Measurements from ENCODE around the gene USP15.

Gene USP15

DNA sequence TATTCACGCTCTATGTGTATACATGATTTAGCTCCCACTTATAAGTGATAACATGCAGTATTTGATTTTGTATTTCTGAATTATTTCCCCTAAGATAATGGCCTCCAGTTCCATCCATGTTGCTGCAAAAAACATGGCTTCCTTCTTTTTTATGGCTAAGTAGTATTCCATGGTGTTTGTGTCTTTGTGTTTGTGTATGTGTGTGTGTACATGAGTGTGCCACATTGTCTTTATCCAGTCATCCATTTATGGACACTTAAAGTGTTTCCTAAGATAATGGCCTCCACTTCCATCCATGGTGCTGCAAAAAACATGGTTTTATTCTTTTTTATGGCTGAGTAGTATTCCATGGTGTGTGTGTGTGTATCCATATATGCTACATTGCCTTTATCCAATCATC lies 25.1 kb downstream of the USP15 start:
- DNase-seq: no peak

DNA sequence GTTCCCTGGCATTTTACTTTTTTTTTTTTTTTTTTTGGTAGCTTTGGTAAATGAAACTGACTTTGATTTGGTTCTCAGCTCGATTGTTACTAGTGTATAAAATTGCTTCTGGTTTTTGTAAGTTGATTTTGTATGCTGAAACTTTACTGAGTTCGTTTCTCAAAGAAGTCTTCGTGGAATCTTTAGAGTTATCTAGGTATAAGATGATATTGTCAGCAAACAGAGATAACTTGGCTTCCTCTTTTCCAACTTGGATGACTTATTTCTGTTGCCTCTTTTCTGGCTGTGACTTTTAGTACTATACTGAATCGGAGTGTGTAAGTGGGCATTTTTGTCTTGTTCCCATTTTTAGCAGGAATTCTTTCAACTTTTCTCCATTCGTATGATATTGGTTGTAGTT lies 28.1 kb downstream of the USP15 start:
- no peak for DNase-seq

DNA sequence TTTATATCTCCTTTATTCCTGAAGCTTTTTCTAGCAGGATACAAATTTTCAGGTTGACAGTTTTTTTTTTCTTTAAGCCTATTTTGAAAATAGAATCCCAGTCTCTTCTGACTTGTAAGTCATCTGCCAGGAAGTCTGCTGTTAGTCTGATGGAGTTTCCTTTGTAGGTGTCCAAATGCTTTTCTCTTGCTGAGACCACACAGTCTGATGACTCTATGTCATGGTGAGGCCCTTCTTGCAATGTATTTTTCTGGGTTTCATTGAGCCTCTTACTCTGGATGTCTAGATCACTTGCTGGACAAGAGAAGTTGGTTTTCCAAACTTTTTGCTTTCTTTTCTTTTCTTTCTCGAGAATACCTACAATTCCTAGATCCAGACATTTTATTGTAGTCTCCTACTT lies 30.6 kb downstream of the USP15 start:
- DNase-seq: no peak

DNA sequence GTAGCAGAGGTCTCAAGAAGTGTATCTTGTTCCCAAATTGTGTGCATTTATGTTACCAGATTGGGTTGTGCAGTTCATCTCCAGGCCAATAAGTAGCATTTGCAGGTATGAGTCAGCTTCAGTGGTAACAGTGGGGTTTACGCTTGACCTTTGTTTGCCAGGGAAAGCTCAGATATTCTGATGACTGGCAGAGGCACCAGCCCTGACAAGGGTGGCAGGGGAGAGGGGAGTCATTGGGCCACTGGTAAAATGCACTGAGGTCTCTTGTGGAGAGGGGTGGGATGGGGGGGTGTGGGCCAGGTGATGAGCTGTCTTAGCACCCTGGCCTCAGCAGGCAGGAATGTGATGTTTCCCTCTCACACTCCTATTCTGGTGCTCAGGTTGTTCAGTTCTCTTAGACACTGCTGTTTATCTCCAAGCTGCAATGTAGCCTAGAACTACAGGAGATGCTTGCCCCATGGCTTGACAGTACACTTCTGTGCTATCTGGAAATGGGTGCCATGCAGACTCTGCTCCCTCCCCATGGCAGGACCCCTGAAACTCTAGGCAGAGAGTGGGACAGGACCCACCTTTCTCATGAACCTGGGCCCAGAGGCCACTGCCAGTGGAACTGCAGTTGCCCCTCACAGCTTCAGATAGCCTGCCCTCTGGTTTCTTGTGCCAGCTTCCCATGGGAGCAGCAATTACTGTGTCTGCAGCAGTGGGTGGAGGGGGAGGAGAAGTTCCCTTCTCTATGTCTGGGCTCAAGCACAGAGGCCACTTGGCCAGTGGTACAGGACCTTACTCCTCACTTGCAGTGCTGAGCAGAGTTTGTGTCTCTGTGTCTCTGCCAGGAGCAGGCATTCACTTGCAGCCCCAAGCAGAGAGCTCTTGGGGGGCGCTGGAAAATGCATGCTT lies 31.9 kb downstream of the USP15 start:
- DNase-seq: no peak

DNA sequence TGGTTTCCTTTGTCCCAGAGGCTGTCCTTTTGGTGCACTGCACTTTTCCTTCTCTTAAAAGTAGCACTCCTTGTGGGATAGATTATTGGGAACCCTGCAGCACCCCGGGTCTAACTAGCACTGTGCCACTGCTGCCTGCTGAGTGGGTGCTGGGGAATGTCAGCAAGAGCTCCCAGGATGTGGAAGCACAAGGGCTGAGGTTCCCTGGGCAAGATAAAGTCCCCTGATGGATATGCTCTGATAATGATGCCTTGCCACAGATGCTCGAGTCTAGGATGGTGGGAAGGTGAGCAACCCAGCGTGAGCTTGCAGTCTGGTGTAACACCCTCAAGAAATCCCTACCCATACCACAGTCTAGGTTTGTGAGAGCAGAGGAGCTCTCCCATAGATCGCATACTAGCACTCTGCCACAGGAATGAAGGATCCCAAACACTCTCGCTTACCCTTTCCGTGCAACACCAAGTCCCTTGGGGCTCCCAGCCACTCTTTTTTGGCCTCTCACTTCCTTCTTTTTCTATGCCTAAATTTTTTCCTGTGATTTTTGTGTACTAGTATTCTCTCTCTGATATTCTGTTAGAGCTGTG lies 32.6 kb downstream of the USP15 start:
- no peak for DNase-seq

DNA sequence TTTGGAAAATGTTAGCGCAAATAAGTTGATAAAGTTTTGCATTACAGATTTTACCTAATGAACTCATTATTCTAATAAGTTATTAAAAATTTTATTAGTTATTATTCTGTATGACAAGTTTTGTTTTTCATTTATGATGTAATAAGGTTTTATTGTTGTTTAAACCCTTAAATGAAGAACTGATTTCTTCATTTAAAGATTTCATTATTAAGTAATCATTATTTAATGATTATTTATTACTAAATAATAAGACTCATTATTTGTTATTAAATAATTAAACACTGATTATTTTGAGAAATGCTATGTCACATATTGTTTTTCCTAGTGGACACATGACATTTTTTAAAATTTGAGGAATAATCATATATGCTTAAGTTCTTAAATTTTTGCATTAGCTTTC lies 34.2 kb downstream of the USP15 start:
- no peak for DNase-seq

DNA sequence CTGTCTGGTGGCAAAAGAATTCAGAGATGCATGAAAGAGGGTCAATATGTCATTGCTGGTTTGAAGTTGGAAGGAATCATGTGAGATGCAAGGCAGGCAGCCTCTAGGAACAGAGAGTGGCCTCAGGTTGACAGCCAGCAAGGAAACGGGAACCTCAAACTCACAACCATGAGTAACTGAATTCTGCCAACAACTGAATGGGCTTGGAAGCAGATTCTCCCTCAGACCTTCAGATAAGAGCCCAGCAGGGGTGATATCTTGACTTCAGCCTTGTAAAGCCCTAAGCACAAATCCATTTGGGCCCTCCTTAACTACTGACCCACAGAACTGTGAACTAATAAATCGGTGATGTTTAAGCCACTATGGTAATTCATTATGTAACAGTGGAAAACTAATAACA lies 35.8 kb downstream of the USP15 start:
- DNase-seq: no peak

DNA sequence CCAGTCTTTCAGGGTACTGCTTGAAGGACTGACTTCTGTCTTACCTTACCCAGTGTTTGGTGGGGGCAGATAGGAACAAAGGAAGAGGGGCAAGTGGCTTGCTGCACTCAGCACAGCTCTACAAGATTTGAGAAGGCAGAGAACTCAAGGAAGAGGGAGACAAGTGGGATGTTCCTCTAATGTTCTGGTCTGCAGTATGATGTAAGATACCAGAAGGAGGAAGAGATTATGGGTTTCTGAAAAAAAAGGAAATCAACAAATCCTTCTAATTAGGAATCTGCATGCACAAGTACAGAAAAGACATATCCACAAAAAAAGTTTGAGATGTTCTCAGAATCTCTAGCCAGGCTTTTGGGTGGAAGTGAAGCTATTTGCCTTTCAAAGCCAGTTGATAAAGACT lies 37.1 kb downstream of the USP15 start:
- no peak for DNase-seq

DNA sequence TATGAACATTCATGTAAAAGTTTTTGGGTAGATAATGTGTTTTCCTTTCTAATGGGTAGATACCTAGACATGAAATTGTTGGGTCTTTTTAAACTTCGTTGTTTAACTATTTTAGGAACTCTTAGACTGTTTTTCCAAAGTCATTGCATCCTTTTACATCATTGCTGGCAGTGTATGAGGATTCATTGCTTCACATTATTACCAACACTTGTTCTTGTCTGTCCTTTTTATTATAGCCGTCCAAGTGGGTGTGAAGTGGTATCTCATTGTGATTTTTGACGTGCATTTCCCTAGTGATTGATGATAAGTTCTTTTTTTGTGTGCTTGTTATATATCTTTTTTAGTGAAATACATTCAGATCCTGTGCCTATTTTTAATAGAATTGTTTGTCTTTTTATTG lies 39.4 kb downstream of the USP15 start:
- no peak for DNase-seq

DNA sequence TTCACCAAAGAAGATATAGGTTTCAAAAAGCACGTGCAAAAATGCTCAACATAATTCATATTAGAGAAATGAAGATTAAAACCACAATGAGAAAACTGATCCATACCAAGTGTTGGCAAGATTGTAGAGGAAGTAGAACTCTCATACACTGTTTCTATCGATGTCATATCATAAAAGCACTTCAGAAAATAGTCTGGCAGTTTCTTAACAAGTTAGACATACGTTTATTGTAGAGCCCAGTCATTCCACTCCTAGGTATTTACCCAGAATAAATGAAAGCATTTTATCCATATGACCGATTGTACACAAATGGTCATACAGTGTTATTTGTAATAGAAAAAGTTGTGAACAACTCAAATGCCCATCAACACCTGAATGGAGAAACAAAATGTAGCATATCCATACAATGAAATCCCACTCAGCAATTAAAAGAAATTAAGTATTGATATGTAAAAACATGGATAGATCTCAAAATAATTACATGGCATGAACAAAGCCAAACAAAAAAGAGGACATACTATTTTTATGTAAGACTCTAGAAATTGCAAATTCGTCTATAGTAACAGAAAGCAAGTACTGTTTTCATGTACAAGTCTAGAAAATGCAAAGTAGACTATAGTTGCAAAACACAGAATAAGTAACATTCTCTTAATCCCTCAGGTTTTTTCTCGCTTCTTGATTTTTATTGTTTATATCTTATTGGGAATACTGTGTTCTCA lies 41.0 kb downstream of the USP15 start:
- DNase-seq: no peak

DNA sequence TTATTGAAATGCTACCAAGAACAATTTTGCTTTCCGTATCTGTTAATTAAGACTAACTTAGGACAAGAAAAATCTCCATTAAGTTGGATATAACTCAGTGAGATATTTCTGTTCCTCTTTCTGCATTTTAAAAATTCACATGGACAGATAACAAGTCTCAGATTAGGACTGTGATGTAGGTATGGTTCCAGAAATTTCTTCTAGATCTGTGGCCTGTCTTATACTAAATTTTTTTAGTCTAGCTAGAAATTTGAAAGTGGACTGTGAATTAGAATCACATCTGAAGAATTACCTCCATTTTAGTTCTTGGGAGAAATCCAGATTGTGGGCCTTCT lies 41.6 kb downstream of the USP15 start:
- no peak for DNase-seq

DNA sequence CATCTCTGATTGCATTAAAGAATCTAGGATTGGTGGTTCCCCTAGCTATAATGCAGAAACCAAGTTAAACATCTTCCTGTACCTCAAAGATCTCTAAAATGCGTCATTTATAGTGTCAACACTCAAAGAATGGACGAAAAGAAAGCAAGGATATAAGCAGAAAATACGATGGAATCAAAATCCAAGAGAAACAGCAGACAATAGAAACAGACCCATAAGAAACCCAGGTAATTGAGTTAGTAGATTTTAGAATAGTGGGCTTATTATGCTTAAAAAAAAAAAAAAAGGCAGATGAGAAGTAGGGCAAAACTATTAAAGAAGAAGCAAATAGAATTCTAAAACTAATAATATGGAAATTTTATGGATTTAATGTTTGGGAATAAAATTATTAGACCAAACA lies 44.4 kb downstream of the USP15 start:
- no peak for DNase-seq

DNA sequence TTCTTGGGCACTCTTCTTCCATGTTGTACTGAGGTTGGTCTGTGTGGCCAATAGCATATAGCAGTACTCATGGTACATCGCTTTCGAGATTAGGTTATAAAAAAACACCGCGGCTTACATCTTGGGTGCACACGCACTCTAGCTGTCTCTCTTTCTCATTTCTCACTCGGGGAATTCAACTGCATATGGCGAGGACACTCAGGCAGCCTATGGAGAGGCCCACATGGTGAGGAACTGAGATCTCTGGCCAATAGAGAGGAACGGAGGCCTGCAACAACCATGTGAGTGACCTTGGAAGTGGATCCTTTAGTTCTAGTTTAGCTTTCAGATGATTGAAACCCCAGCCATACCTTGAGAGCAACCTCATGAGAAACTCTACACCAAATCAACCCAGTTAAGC lies 45.6 kb downstream of the USP15 start:
- DNase-seq: no peak

DNA sequence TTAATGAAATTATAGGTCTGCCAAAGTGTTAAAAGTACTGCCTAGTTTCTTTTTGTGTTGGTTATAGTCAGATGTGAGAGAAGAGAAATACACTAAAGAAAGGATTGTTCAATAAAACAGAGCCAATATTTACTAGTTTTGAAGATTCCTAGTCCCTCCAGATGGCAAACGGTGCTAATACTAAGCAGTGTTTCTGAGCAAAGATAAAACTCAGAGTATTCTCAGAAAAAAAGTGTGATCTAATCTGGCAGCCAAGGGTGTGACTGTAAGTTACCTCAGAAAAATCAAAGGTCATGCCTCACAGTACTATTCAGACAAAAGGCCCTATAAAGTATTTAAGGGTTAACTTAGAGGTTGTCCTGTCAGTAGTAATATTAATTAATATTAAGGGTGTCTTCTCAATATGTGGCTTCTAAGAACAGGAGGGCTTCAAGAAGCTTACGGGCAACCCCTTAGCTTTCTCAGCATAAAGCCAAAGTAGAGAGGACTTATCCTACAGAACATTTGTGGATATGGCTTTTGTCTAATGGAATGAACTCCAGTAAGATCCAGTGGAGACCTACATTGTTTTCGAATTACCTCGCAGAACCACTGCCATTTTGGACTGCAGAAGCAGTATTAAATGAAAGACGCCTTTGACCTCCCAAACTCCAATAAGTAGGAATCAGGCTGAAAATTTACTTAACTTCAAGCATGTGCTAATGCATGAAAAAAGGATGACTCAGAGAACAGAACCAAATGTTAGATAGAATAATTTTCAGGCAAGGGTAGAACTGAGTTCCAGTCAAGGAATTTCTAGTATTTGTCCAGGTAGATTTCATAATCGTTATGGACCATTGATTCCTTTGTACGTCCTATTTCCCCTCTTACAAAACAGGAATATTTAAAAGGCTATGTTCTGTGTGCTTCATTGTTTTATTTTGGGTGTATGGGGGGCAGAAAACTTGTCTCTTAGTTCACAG lies 46.6 kb downstream of the USP15 start:
- DNase-seq: no peak

DNA sequence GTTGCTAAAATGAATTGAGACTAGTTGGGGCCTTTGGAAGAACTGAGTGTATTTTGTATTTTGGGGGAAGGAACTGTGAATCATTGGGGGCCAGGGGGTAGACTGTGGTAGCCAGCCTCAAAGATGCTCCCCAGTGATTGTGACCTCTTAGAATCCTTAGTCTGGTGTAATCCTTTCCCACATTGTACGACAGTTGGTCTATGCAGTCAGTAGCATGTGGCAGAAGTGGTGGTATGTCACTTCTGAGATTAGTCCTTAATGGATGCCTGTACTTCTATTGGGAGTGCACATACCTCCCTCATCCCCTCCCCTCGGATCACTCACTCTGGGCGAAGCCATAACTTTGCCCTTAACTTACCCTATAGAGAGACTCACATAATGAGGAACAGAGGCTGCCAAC lies 48.0 kb downstream of the USP15 start:
- no peak for DNase-seq

DNA sequence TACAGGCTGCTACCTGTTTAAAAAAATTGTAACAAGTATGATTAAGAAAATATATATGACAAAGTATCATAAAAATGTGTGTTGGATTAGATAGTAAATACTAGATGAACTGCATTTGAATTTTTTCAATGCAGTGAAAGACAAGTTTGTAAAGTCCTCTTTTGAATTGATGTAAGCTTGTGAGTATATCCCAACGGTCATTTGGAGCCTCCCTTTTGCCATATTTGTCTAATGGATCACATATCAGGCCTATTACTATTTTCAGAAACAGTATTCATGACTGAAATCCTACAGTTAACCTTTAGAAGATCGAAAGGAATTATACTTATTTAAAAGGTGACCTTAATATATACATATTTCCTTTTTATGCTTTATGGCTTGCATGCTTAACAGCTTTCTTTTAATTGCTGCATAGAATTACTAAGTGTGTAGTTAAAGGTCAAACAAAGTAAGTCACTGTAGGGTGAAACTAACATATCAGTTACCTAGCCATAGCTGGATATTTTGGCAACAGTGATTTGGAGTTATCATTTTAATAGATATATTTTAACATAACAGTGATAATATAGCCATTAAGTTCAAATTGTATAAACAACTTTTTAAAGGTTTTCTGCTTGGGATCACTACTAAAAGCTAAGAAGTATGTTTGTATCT lies 53.6 kb downstream of the USP15 start:
- no peak for DNase-seq

DNA sequence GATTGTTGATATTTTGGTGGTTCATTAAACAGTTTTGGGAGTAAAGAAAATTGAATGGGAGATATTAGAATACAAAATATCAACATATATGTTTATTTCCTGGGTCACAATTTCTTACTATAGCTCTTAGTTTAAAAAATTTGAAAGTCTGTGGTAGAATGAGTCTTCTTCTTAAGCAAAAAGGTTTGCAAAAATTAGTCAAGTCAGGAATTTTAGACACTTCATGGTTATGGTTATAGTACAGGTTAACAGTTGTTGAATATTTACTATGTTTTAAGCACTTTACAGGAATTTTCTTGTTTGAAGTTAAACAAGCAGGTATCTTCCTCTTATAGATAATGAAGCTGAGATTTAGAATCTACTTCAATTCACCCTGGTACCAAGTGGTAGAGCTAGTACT lies 56.8 kb downstream of the USP15 start:
- no peak for DNase-seq

DNA sequence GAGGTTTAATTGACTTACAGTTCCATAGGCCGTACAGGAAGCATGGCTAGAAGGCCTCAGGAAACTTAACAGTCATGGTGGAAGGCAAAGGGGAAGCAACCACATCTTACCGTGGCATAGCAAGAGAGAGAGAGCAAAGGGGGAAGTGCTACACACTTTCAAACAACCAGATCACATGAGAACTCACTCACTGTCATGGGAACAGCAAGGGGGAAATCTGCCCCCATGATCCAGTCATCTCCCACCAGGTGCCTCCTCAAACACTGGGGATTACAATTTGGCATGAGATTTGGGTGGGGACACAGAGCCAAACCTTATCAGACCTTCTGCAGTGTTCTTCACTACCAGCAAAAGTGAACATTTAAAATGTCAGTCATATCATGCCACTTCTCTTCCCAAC lies 58.9 kb downstream of the USP15 start:
- no peak for DNase-seq

DNA sequence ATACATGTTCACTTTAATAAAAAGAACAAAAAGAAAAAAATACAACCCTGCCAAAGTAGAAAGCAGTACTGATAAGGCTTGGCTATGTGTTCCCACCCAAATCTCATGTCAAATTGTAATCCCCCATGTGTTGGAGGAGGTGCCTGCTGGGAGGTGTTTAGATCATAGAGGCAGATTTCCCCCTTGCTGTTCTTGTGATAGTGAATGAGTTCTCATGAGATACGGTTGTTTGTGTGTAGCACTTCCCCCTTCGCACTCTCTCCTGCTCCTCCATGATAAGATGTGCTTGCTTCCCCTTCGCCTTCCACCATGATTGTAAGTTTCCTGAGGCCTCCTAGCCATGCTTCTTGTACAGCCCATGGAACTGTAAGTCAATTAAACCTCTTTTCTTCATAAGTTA lies 59.9 kb downstream of the USP15 start:
- DNase-seq: no peak

DNA sequence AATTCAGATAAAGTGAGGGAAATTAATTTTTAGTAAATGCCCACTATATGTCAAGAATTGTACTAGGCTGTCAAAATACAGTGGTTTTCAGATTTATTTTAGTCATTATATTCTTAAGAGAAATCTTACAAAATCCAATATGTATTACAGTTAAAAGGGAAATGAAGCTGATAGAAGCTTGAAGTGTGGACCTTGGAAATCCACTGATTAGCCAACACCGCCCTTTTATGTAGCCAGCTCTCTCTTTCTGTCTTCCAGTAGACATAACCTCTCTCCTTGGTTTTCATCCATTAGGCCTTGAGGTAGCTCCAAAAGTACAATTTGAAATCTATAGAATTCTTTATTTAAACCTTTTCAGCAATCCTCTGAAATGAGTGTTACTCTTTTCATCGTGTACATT lies 63.2 kb downstream of the USP15 start:
- DNase-seq: no peak

DNA sequence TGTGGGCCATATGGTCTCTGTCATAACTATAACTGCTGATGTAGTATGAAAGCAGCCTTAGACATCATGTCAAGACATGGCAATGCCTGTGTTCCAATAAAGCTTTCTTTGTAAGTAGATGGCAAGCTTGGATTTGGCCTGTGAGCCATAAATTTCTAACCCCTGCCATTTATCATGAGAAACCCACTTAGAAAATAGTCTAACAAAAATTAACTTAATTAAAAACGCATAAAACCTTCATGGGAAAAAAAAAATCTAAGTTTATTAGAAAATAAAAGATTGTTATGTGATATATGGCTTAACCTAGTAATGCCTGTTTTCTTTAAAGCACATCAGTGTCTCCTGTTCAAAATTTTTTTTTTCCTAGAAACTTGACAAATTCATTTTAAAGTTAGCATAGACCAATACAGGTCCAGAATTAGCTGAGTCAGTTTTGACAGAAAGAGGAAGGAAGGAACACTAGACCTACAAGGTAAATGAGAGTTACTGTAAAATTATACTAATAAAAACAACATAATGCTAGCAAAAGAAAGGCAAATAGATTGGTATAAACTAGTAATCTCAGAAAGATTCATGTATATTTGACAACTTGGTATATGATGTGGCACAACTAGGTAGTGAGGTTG lies 68.2 kb downstream of the USP15 start:
- DNase-seq: no peak

DNA sequence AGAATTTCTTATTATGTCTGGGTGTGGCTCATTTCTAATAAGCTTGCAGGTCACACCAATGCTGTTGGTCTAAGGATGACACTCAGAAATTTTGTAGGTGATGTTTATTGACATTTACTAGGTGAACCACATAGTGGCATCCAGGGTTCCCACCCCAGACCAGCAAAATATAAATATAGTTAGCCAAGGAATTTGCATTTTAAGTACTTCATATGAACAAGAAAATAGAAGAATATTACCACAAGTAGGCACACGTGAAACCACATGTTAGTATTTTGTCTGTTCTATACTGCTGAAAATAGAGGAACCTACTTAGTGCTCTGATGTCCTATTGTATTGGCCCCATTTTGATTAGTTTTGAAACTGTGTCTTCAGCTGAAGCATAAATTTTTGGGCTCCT lies 71.1 kb downstream of the USP15 start:
- no peak for DNase-seq

Data from NCI-H1436 treated with DMSO at 0.1 percent for 48 hours (cell line).